Measurements from ENCODE around the gene CPT1B. TPM values are rescaled to one million over a fixed set of nuclear protein-coding genes. Genes with fewer than 3 reads are reported as not detected.
A peak's percentile ranks its signal among the peaks of the same experiment; 100 is the strongest.
"Not testable (repeated sequence)": the region's sequence is repeated elsewhere in the genome, so short reads cannot be mapped to it uniquely, and the experiment has no call there.

CPT1B gene
- total and polyA plus RNA-seq, 5 donors from 2014 or later = 0.25 to 71.8 (median 0.52) TPM; not detected in 1

DNA sequence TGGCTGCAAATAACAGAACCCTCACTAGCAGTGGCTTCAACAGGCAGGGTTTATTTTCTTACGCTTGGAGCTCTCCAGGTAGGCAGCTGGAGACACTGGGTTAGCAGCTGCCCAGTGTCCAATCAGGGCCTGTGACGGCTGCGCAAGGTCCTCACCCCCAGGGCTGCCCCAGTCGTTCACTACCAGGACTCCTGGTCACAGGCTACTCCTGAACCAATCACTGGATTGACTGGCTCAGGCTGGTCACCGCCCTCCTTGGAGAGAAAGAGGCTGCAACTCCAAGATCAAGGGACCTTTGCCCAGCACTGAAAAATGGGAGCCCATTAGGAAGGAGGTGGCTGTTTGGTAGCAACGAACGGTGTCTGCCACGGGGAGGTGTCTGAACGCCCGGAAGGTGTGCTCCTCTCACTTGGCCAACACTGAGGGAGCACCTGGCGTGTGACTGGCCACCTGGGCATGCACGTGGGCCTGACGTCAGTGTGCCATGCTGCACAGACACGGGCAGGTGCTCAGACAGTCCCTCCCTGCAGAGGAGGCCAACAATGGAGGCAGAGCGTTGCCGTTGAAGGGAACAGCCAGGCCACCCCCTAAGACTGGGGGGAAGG is 44.6 kb upstream of the CPT1B start:
- DNase-seq = no peak
- no peaks in the 10 kb centered on the region for H3K27me3 ChIP-seq (ENCODE audit: control insufficient read depth, insufficient read depth, low read length)
- Mint-ChIP-seq H3K9me3 (no peaks in the 10 kb centered on the region), H3K27me3 (no peaks in the 10 kb centered on the region), H3K27ac (peak overlapping the region; percentile 96 to 98 (median 97)), H3K36me3 (peaks cover 4% of the 10 kb centered on the region), H3K4me3 (peak overlapping the region in 3 of 4 donors; percentile 91 to 97 (median 91)), H3K4me1 (peaks cover 0 to 50% (median 24%) of the 10 kb centered on the region in 4 donors)
- H3K36me3 ChIP-seq (ENCODE audit: control insufficient read depth, insufficient read depth, low read length) = peaks cover 2% of the 10 kb centered on the region
- H3K9me3 ChIP-seq (ENCODE audit: control insufficient read depth in 2 of 2, low read length in 2 of 2) = no peaks in the 10 kb centered on the region
- H3K4me1 ChIP-seq (ENCODE audit: control insufficient read depth, insufficient read depth, low read length, poor library complexity, severe bottlenecking) = peaks cover 50% of the 10 kb centered on the region
- H3K4me3 ChIP-seq (ENCODE audit: low read depth, low read length) = peak overlapping the region; percentile 82
- H3K27ac ChIP-seq (ENCODE audit: insufficient read depth, low read length, poor library complexity, severe bottlenecking) = peak overlapping the region; percentile 98
- ATAC-seq (ENCODE audit: low read depth in 2 of 2) = no peak

DNA sequence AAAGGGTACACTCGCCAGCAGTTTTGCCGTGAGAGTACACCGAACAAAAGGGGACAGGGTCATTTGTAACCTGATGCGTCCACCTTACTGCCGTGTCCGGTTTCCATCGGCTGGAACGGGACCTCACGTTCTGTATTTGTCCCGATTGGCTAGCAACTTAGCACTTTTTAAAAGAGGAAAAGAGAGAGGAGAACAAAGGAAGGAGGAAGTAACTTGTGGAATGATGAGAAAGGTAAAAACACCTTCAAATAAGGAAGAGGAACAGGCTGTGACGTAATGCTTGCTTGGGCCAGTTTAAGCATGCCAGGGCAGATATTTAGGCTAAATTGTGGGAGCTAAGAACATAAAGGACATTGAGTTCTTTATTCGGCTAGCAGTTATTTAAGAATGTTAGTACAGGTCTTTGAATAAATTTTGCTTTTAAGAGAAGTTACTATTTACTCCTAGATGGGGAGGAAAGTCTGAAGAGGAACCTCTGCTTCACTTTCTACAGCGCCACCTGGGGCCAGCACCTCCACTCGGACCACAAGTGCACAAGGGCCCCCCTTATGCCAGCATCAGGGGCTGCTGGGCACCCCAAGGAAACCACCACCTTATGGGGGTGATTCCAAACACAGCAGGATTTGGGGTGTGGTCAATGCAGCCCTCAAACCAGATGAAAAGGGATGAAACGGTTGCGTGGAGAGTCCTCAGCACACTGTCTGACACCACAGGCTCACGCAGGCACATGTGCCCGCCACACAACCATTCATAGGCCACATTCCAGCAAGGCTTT is 43.9 kb upstream of the CPT1B start:
- peaks cover 0 to 47% (median 24%) of the 10 kb centered on the region in 4 donors for H3K4me1 Mint-ChIP-seq
- H3K27ac Mint-ChIP-seq = peak overlapping the region; percentile 96 to 98 (median 97)
- peak overlapping the region; percentile 91 to 97 (median 91) for H3K4me3 Mint-ChIP-seq
- H3K9me3 Mint-ChIP-seq = no peaks in the 10 kb centered on the region
- H3K4me1 ChIP-seq (ENCODE audit: control insufficient read depth, insufficient read depth, low read length, poor library complexity, severe bottlenecking) = peaks cover 43% of the 10 kb centered on the region
- no peaks in the 10 kb centered on the region for H3K27me3 ChIP-seq (ENCODE audit: control insufficient read depth, insufficient read depth, low read length)
- H3K36me3 Mint-ChIP-seq = peaks cover 4% of the 10 kb centered on the region
- H3K4me3 ChIP-seq (ENCODE audit: low read depth, low read length) = peak overlapping the region; percentile 82
- peaks cover 4% of the 10 kb centered on the region for H3K27me3 Mint-ChIP-seq
- DNase-seq (peak in 2 of 3 donors; percentile 39 to 64), ATAC-seq (ENCODE audit: low read depth in 2 of 2) (no peak)
- peak overlapping the region; percentile 98 for H3K27ac ChIP-seq (ENCODE audit: insufficient read depth, low read length, poor library complexity, severe bottlenecking)
- H3K9me3 ChIP-seq (ENCODE audit: control insufficient read depth in 2 of 2, low read length in 2 of 2) = no peaks in the 10 kb centered on the region
- H3K36me3 ChIP-seq (ENCODE audit: control insufficient read depth, insufficient read depth, low read length) = peaks cover 2% of the 10 kb centered on the region

DNA sequence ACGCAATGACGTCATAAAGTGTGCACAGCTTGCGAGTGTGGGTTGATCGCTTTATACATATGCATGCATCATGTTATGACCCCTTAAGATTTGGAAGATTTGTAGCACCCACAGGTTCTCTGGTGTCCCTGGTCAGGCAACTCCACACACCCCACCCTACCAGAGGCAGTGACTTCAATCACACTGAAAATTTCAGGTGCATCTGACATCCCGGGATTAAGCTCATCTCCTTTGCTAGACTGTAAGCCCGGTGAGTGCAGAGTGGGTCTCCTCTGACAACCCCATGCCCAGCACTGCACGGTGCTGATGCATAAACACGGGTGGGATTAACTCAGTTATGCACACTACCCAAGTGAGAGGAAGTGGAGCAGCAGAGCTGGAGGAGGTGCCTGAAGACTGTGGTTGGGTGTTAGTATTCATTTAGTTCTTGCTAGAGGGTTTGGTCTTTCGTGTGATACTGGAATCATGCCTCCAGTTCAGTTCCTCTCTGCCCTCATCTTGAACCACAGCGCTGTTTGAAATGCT is 43.2 kb upstream of the CPT1B start:
- Mint-ChIP-seq H3K27me3 (peaks cover 5% of the 10 kb centered on the region), H3K36me3 (peaks cover 4% of the 10 kb centered on the region), H3K9me3 (no peaks in the 10 kb centered on the region), H3K4me3 (peak overlapping the region; percentile 91 to 97 (median 91)), H3K4me1 (peaks cover 0 to 43% (median 24%) of the 10 kb centered on the region in 4 donors), H3K27ac (peak overlapping the region; percentile 96 to 98 (median 97))
- H3K9me3 ChIP-seq (ENCODE audit: control insufficient read depth in 2 of 2, low read length in 2 of 2) = no peaks in the 10 kb centered on the region
- H3K4me3 ChIP-seq (ENCODE audit: low read depth, low read length) = peak overlapping the region; percentile 82
- peak; percentile 33 to 89 (median 78) for DNase-seq
- peak overlapping the region; percentile 98 for H3K27ac ChIP-seq (ENCODE audit: insufficient read depth, low read length, poor library complexity, severe bottlenecking)
- H3K27me3 ChIP-seq (ENCODE audit: control insufficient read depth, insufficient read depth, low read length) = no peaks in the 10 kb centered on the region
- peaks cover 2% of the 10 kb centered on the region for H3K36me3 ChIP-seq (ENCODE audit: control insufficient read depth, insufficient read depth, low read length)
- ATAC-seq (ENCODE audit: low read depth in 2 of 2) = peak; percentile 69 to 73
- peaks cover 35% of the 10 kb centered on the region for H3K4me1 ChIP-seq (ENCODE audit: control insufficient read depth, insufficient read depth, low read length, poor library complexity, severe bottlenecking)

- peaks cover 4% of the 10 kb centered on the region for H3K36me3 Mint-ChIP-seq
- peak; percentile 87 to 91 (median 88) for DNase-seq
- peaks cover 0 to 41% (median 24%) of the 10 kb centered on the region in 4 donors for H3K4me1 Mint-ChIP-seq
- H3K36me3 ChIP-seq (ENCODE audit: control insufficient read depth, insufficient read depth, low read length) = peaks cover 2% of the 10 kb centered on the region
- H3K9me3 ChIP-seq (ENCODE audit: control insufficient read depth in 2 of 2, low read length in 2 of 2) = no peaks in the 10 kb centered on the region
- peaks cover 5% of the 10 kb centered on the region for H3K27me3 Mint-ChIP-seq
- H3K27me3 ChIP-seq (ENCODE audit: control insufficient read depth, insufficient read depth, low read length) = no peaks in the 10 kb centered on the region
- H3K9me3 Mint-ChIP-seq = no peaks in the 10 kb centered on the region
- peak overlapping the region; percentile 98 for H3K27ac ChIP-seq (ENCODE audit: insufficient read depth, low read length, poor library complexity, severe bottlenecking)
- peak overlapping the region; percentile 96 to 98 (median 97) for H3K27ac Mint-ChIP-seq
- H3K4me3 Mint-ChIP-seq = peak overlapping the region; percentile 91 to 97 (median 91)
- H3K4me3 ChIP-seq (ENCODE audit: low read depth, low read length) = peak overlapping the region; percentile 82
- H3K4me1 ChIP-seq (ENCODE audit: control insufficient read depth, insufficient read depth, low read length, poor library complexity, severe bottlenecking) = peaks cover 35% of the 10 kb centered on the region
- peak; percentile 67 to 72 for ATAC-seq (ENCODE audit: low read depth in 2 of 2)
Observed at GRCh38 chr22:50620593-50621355, 42.5 kb upstream of the CPT1B start.

- not testable (repeated sequence) for H3K27me3 ChIP-seq (ENCODE audit: control insufficient read depth, insufficient read depth, low read length); ATAC-seq (ENCODE audit: low read depth in 2 of 2); H3K4me3 Mint-ChIP-seq; H3K4me1 Mint-ChIP-seq; H3K4me3 ChIP-seq (ENCODE audit: low read depth, low read length); H3K4me1 ChIP-seq (ENCODE audit: control insufficient read depth, insufficient read depth, low read length, poor library complexity, severe bottlenecking); DNase-seq; H3K9me3 Mint-ChIP-seq; H3K27ac Mint-ChIP-seq; H3K9me3 ChIP-seq (ENCODE audit: control insufficient read depth in 2 of 2, low read length in 2 of 2); H3K36me3 Mint-ChIP-seq; H3K36me3 ChIP-seq (ENCODE audit: control insufficient read depth, insufficient read depth, low read length); H3K27ac ChIP-seq (ENCODE audit: insufficient read depth, low read length, poor library complexity, severe bottlenecking)
- H3K27me3 Mint-ChIP-seq = peaks cover 45% of the 10 kb centered on the region
Observed at GRCh38 chr22:50614296-50614695, 36.1 kb upstream of the CPT1B start.

- Histone ChIP-seq H3K27me3 (ENCODE audit: control insufficient read depth, insufficient read depth, low read length) (no peaks in the 10 kb centered on the region), H3K4me1 (ENCODE audit: control insufficient read depth, insufficient read depth, low read length, poor library complexity, severe bottlenecking) (no peaks in the 10 kb centered on the region), H3K27ac (ENCODE audit: insufficient read depth, low read length, poor library complexity, severe bottlenecking) (no peak overlapping the region), H3K4me3 (ENCODE audit: low read depth, low read length) (no peak overlapping the region), H3K36me3 (ENCODE audit: control insufficient read depth, insufficient read depth, low read length) (no peaks in the 10 kb centered on the region), H3K9me3 (ENCODE audit: control insufficient read depth in 2 of 2, low read length in 2 of 2) (no peaks in the 10 kb centered on the region)
- Mint-ChIP-seq H3K4me3 (no peak overlapping the region), H3K4me1 (peaks cover 0 to 10% (median 2%) of the 10 kb centered on the region in 4 donors), H3K27me3 (peaks cover 47% of the 10 kb centered on the region), H3K36me3 (no peaks in the 10 kb centered on the region), H3K27ac (no peak overlapping the region), H3K9me3 (no peaks in the 10 kb centered on the region)
- DNase-seq = no peak
- ATAC-seq (ENCODE audit: low read depth in 2 of 2) = no peak
Observed at GRCh38 chr22:50613291-50613981, 35.2 kb upstream of the CPT1B start.
